ENCODE measurements around the gene RTN1.
"Not testable (repeated sequence)": the region's sequence is repeated elsewhere in the genome, so short reads cannot be mapped to it uniquely, and the experiment has no call there.

The RTN1 gene

DNA sequence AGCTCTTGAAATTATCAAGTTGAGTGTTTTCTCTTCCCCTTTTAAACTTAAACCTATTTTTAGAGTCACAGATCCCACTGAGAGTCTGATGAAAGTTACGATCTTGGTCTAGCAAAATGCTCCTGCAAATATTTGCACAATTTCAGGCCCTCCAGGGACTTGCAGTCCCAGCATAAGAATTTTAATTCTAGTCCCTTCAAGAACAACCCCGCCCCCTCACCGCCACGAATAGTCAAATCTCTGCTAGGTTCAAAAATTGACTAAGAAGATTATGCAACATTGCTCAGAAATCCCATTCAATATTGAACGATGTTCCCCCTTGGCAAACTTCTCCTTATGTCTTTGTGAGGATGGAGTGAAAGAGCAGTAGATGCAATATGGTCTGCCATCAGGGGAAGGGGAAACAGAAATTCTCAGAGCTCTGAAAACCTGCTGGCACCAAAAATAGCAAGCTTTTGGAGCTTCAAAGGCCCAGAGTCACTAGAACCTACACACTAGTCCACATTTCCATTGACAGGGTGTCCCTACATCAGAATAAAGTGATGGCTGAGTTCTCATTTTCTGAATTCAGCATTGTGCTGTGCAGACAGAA is 166.4 kb downstream of the RTN1 start:
- DNase-seq (ENCODE audit: low spot score) = no peak

DNA sequence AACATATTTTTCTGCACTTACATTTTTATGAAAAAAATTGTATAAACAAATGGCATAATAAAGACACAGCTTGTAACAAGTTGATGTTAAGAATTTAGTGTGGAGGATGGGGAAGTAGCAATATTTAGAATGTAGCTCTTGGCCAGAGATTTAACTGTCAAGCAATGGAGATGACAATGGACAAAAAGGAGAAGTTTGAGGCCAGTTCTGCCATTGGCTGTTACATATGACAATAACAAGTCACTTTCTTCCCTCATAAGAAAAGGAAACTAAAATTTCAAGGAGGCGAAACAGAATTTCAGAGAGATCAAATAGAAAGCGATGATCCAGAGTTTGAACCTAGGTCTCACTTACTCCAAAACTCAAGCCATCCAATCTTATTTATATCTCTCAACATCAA is 171.1 kb downstream of the RTN1 start:
- DNase-seq (ENCODE audit: low spot score) = no peak

DNA sequence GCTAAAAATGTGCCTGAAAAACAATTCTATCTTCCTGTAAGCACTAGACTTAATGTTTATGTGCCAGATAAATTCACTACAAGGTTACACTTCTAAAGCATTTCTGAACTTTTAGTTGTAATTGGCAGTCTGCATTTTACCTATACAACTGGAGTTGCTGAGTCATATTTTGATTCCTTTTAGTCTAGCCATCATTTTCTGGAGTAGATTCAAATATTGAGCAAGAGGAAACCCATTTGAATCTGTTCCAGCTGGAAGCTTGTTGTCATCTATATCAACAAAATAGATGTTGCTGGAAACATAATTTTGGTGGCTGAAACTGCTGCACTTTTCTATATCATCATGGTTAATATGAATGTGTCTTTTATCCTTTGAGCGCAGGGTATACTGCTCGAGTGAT is 171.8 kb downstream of the RTN1 start:
- no peak for DNase-seq (ENCODE audit: low spot score)

DNA sequence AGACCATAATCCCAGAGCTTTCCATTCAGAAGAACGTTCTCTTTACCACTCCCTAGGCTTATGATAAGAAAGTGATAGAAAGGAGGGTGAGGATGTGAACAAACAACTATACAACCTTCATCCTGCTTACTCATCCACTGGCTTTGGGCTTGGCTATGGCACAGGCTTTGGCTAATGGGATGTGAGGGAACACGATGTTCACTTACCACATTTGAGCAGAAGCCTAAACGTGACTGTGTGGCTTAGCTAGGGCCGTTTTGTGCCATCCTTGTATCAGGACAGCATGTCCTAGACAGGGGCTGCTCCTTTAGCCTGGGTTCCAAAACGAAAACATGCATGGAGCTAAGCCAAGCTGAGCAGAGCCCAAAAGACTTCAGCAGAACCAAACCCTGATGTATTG is 175.4 kb downstream of the RTN1 start:
- DNase-seq (ENCODE audit: low spot score) = no peak

DNA sequence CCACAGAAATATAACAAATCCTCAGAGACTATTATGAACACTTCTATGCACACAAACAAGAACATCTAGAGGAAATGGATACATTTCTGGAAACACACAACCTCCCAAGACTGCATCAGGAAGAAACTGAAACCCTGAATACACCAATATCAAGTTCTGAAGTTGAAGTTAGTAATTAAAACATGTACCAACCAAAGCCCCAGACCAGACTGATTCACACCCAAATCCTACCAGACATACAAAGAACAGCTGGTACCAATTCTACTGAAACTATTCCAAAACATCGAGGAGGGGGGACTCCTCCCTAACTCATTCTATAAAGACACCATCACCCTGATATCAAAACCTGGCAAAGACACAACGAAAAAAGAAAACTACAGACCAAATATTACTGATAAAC is 179.3 kb downstream of the RTN1 start:
- no peak for DNase-seq (ENCODE audit: low spot score)

DNA sequence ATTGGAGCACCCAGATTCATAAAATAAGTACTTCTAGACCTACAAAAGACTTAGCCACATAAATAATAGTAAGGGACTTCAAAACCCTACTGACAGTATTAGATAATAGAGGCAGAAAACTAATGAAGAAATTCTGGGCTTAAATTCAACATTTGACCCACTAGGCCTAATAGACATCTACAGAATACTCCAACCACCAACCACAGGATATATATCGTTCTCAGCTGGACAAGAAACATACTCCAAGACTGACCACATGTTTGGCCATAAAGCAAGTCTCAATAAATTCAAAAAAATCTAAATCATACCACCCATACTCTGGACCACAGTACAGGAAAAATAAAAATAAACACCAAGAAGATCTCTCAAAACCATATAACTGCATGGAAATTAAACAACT is 180.2 kb downstream of the RTN1 start:
- no peak for DNase-seq (ENCODE audit: low spot score)

DNA sequence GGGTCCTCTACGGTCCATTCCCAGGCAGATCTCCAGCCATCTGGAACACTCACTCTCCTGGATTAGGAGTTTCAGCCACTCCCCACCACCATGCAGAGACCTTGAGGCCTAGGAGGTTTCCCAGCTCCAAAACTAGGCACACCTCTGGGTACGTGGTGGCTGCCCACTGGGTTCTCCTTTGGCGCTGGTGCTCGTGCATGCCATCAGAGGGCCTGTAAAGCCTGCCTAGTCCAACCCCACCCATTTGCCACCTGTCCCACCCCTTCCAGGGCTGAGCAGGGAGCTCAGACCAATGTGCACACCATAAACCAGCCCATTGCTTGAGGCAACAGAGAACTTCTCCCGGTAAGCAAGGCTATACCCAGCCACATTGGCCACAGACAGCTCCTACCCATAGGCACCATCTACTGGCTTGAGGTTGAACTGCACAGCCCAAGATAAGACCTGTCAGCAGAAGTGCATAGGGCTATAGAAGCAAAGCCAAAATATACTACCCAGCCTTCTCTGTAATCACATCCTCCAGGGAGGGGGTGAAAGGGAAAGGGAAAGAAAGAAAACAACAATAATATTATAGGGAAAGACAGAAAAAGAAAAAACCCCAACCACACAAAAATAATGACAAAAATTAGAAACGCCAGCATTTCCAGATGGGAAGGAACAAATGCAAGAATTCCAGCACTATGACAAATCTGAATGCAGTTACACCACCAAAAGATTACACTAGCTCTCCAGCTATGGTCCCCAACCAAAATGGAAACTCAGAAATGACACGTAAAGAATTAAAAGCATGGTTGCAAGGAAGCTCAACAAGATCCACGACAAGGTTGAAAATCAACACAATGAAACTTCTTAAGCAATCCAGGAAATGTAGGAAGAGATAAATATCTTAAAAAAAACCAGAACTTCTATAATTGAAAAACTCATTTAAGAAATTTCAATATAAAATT is 182.1 kb downstream of the RTN1 start:
- DNase-seq (ENCODE audit: low spot score) = no peak

DNA sequence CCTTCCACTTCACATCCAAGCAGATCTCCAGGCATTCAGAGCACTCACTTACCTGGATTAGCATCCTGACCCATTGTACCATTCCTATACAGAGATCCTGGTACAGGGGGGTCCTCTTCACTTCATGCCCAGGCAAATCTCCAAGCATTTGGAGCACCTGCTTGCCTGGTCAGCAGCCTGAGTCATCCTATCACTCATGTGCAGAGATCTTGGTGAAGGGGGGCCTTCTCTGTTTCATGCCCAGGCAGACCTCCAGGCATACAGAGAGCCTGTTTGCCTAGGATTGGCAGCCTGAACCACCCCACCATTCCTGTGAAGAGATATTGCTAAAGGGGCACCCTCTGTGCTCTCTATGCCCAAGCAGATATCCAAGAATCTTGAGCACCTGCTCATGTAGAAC is 182.9 kb downstream of the RTN1 start:
- DNase-seq (ENCODE audit: low spot score) = no peak

DNA sequence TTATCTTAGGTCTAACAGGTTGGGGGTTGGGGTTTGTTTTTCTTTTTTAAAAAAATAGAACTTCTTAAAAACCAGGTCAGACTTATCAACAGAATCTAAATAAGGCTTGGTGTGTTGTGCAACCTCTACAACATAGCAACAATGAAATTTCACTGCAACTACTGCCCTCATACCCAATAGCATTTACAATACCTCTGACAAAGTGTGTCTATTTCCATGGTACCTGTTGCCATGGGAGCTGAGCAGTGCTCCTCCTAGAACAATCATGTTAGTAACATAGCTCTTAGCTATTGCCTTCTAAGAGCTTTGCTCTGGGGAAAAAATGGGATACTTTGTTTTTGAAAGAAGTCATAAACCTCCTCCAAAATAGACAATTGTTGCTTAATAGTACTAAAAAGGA is 190.7 kb downstream of the RTN1 start:
- no peak for DNase-seq (ENCODE audit: low spot score)

DNA sequence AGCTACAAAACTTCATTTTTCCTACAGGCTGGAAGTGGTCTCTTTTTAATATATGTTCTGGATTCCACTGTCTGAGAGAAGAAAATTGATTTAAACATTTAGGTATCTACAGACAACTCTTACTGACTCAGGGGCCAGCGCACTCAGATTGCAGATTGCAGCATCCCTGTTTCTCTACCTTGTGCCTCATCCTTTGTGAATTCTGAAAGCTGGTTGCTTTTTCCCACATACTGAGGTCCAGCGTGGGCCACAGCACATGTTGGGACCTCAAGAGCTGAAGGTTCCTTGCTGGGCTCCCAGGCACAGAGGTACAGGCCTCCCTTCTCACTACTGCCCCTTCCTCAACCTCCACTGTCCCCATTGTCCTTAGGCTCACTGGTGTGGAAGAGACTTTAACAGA is 192.2 kb downstream of the RTN1 start:
- no peak for DNase-seq (ENCODE audit: low spot score)

DNA sequence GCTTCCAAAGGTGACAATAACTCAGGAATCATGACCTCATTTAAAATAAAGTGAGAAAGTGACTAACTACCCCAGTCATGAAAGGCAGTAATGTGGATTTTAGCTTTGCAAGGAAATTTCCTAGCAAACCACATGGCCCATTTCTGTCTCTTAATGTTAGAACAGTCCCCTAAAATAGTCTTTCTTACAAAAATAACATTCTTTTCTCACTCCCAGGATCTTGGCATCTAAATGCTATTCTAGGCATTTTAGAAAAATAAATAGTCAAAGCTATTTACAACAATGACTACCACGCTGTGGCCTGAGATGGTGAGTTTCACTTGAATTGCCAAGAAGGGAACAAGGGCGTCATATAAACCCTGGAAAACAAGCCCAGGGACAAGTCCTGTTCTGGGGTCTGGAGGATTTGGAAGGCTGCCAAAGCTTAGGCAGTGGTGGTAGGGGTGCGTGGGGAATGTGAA is 192.8 kb downstream of the RTN1 start:
- DNase-seq (ENCODE audit: low spot score) = no peak

DNA sequence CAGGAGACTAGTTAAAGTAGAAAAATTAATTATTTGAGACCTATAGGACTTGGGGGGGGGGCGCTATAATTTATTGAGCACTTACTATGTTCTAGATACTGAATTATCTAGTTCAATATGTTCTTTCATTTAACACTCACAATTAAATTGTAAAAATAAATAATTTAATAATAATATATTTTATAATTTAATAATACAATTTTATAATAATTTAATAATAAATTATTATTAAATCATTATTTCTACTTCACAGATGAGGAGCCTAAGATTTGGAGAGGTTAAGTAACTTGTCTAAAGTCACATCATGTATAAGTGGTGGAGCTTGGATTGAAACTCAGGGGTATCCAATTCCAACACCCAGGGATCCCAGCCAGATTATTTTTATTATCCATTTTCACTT is 195.2 kb downstream of the RTN1 start:
- DNase-seq (ENCODE audit: low spot score) = no peak

DNA sequence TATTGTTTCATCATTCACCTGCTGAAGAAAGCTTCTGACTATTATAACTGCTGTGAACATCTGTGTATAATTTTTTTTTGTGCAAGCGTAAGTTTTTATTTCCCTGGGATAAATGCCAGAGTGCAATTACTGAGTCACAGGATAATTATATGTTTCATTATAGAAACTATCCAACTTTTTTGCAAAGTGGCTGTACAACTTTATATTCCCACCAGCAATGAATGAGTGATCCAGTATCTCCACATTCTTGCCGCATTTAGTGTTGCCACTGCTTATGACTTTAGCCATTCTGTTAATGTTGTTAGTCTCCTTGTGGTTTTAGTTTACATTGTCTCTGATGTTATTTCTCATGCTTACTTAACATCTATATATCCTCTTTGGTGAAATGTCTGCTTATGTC is 205.8 kb downstream of the RTN1 start:
- DNase-seq (ENCODE audit: low spot score) = no peak

DNA sequence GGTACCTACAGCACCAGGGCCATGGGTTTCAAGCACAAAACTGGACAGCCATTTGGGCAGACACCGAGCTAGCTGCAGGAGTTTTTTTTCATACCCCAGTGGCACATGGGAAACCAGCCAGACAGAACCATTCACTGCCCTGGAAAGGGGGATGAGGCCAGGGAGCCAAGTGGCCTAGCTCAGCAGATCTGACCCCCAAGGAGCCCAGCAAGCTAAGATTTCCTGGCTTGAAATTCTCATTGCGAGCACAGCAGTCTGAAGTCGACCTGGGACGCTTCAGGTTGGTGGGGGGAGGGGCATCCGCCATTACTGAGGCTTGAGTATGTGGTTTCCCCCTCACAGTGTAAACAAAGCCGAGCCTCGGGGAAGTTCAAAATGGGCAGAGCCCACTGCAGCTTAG is 212.8 kb downstream of the RTN1 start:
- no peak for DNase-seq (ENCODE audit: low spot score)

DNA sequence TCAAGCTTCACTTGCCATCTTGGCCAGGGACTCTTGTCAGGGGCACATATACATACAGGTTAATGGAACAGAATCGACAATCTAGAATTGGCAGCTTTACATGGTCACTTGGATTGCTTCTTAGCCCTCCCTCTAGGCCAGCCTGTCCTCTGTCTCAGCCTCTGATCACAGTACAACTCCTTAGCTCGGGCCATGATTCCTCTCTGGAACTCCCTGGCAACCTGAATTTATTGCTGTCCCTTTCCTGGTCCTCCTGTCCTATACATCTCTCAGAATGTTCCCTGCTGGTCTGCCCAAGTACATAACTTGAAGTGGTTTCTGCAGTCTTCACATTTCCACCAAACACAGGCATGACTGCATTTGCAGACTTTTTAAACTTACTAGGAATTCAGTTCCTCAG is 214.1 kb downstream of the RTN1 start:
- no peak for DNase-seq (ENCODE audit: low spot score)

DNA sequence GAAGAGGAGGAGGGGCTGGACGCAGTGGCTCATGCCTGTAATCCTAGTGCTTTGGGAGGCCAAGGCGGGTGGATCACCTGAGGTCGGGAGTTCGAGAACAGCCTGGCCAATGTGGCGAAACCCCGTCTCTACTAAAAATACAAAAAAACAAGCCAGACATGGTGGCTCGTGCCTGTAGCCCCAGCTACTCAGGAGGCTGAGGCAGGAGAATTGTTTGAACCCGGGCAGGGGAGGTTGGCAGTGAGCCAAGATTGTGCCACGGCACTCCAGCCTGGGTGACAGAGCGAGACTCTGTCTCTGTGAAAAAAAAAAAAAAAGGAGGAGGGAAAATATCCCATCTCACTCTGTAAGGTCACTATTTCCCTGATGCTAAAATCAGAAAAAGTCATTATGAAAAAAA is 216.4 kb downstream of the RTN1 start:
- DNase-seq (ENCODE audit: low spot score) = not testable (repeated sequence)

DNA sequence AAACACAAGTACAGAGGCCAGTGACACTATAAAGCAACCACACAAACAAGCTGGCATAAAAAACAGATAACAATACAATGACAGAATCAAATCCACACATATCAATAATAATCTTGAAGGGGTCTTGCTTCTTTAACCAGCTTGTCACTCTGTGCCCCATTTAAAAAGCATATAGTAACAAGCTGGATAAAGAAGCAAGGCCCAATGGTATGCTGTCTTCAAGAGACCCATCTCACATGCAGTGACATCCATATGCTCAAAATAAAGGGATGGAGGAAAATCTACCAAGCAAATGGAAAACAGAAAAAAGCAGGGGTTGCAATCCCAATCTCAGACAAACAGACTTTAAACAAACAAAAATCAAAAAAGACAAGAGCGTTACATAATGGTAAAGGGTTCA is 223.7 kb downstream of the RTN1 start:
- not testable (repeated sequence) for DNase-seq (ENCODE audit: low spot score)

DNA sequence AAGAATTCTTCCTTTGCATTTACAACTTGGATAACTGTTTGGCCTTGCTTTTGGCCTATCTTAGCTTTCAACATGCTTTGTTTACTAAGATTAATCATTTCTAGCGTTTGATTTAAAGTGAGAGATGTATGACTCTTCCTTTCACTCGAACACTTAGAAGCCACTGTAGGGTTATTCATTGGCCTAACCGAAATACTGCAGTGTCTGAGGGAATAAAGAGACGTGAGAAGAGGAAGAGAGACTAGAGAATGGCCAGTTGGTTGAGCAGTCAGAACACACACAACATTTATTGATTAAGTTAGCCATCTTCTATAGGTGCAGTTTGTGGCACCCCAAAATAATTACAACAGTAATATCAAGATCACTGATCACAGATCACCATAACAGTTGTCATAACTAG is 231.7 kb downstream of the RTN1 start:
- no peak for DNase-seq (ENCODE audit: low spot score)

DNA sequence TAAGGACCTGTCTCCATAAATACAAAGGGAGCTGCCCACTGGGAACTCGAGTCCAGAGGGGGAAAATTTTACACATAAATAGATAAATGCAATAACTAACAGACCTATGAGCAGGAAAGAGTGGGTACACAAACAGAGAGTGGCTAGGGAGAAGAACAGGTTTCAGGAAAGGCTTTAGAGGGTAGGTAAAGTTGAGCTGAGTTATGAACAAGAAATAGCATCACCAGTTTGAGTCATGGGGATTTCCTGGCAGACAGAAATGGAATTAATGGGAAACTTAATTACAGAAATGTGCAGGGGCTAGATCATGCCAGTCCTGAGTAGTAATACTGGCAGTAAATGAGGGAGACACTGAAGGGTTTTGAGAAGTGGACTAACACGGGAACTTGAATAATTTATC is 236.0 kb downstream of the RTN1 start:
- DNase-seq (ENCODE audit: low spot score) = no peak

DNA sequence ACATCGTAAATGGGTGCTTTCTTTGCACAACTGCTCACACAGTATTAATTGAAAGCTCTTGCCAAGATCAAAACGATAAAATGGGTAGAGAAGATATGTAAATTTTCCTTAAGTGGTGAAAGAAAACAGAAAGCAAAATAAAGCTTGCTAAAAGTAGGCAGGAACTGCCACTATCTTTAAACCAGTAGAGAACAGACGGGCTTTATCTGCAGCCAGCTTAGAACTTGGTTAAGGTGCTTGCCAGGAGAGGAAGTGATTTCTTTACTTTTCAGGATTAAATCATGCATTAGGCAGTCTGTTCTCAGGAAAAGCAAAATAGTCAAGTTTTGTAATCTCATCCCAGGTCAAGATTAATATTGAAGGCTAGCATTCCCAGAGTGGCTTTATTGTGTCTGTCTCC is 237.1 kb downstream of the RTN1 start:
- DNase-seq (ENCODE audit: low spot score) = no peak

DNA sequence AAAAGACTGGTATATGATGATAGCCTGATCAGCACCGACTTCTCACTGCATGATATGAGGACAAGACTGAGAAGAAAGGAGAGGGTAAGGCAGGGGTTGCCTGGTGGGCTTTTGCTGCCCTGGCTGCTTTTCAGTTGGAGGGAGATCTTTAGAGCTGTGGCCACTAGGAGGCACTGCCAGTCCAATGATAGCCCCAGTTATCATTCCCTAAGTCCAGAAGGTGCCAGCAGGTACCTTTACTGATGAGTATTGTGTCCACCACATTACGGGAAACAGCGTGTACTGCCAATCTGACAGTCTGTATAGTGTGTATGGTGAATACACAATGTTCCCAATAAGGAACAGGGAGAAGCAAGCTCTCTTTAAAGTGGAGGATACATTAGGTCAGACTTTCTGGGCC is 238.2 kb downstream of the RTN1 start:
- DNase-seq (ENCODE audit: low spot score) = no peak

DNA sequence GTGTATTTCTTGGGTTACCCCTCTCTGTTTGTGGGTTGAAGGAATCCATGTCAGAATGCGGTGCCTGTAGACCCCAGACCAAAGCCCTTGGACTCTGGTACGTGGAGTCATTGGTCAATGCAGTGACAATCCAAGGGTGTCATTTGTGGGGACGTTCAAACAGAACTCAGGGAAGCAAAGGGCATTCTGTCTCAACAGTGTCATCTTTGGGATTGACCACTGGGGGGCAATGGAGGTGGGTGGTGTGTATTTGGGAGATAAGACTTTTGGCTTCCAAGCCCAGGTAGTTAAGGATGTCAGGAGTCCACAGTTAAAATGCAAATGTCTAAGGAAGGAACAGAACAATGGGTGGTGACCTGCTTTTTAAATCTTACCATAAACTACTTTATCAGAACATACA is 239.3 kb downstream of the RTN1 start:
- DNase-seq (ENCODE audit: low spot score) = no peak

DNA sequence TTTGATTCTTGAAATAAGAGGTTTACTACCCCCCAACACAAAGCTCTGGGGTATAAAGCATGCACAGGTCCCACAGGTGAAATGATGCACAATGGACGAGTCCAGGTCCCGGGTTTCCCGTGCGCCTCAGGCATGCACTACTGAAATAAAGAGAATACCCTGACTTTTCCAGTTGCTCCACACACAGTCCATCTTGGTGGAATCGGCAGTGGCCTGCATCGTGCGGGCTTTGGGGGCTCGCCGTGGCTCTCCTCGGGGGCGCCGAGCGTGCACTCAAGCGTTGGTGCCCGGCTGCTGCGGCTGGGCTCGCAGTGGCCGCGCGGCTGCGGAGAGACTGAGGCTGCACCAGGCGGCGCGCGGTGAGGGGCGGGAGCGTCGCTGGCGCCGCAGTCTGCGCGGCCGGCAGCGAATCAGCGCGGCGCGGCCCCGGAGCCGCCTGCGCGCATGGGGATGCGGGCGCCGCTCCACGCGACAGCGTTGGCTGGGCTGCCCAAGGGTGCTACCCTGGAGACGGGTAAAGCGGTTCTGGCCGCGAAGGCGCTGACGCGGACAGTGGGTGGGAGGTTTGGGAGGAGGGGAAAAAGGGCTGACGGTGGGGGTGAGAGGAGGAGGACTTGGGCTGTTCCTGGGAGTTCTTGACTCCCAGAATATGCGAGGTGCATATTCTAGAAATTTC is 240.2 kb downstream of the RTN1 start:
- no peak for DNase-seq (ENCODE audit: low spot score)
